K562 (cell line): ENCODE measurements around the gene SLC12A9. TPM values are rescaled to one million over a fixed set of nuclear protein-coding genes. Genes with fewer than 3 reads are reported as not detected.

Source experiments
- BACH1 ChIP-seq: fragments of 200-800 bp; sonication (Bioruptor generic); IDR thresholded peaks from 2 replicates; pipeline ENCODE4 v1.6.1; 2016; ENCODE audit warnings: missing genetic modification characterization, missing compliant biosample characterization
- CBX3 ChIP-seq, 2 experiments: IDR thresholded peaks; 1 replicate in 1 of 2; 2 replicates in 1 of 2; pipeline ENCODE4 v1.6.1; 2012; ENCODE audit warnings: inconsistent platforms in 2 of 2, low read length in 2 of 2, borderline replicate concordance in 1 of 2, control low read depth in 1 of 2
- CTBP1 ChIP-seq: fragments of 450-650 bp; IDR thresholded peaks from 2 replicates; pipeline ENCODE4 v1.6.1; 2016; ENCODE audit warnings: borderline replicate concordance
- EP400 ChIP-seq: fragments of 450-650 bp; IDR thresholded peaks from 2 replicates; pipeline ENCODE4 v1.6.1; 2017; ENCODE audit warnings: antibody characterized with exemption, mild to moderate bottlenecking, moderate library complexity
- EWSR1 ChIP-seq: fragments of 450-650 bp; IDR thresholded peaks from 2 replicates; pipeline ENCODE4 v1.6.1; 2018; ENCODE audit warnings: borderline replicate concordance, mild to moderate bottlenecking, low read depth, moderate library complexity; ENCODE audit not compliant: partially characterized antibody
- FOXK2 ChIP-seq, 2 experiments: fragments of 450-650 bp; IDR thresholded peaks in 1 of 2; conservative IDR thresholded peaks in 1 of 2; 2 replicates each; pipeline ENCODE4 v1.6.1; 2016; ENCODE audit warnings: low read depth in 2 of 2, mild to moderate bottlenecking in 1 of 2
- FOXM1 ChIP-seq, 2 experiments: fragments of 450-650 bp in 1 of 2; sonication (generic) in 1 of 2; formaldehyde crosslinking in 1 of 2; IDR thresholded peaks; 2 replicates each; pipeline versions ENCODE4 v1.6.1 to v1.9.0; 2017 to 2022; ENCODE audit warnings: low read depth in 2 of 2, mild to moderate bottlenecking in 2 of 2, missing genetic modification reagents in 1 of 2, moderate library complexity in 1 of 2
- HEY1 ChIP-seq: fragments of 250-450 bp; sonication (Bioruptor Pico); IDR thresholded peaks from 2 replicates; pipeline ENCODE4 v1.5.0; 2020; ENCODE audit warnings: mild to moderate bottlenecking, moderate library complexity, borderline replicate concordance
- HNRNPL ChIP-seq: fragments of 200-400 bp; formaldehyde crosslinking; IDR thresholded peaks from 2 replicates; pipeline ENCODE4 v1.6.1; 2017; ENCODE audit warnings: low read depth, mild to moderate bottlenecking, low read length
- NCOR1 ChIP-seq: fragments of 450-650 bp; IDR thresholded peaks from 2 replicates; pipeline ENCODE4 v1.6.1; 2016; ENCODE audit warnings: mild to moderate bottlenecking, moderate library complexity
- RBM25 ChIP-seq: fragments of 200-400 bp; formaldehyde crosslinking; IDR thresholded peaks from 2 replicates; pipeline ENCODE4 v1.6.1; 2018; ENCODE audit warnings: low read length, low read depth, moderate library complexity; ENCODE audit not compliant: severe bottlenecking
- U2AF1 ChIP-seq: fragments of 200-400 bp; formaldehyde crosslinking; optimal IDR thresholded peaks from 2 replicates; pipeline ENCODE3; 2017; ENCODE audit warnings: mild to moderate bottlenecking, low read depth, low read length, moderate library complexity
- XRCC4 ChIP-seq: IDR thresholded peaks from one replicate; pipeline ENCODE4 v1.6.1; 2011; ENCODE audit not compliant: insufficient read depth, insufficient read length; ENCODE audit errors: extremely low read depth
- ZNF444 ChIP-seq: fragments of 250-450 bp; sonication (Bioruptor Pico); IDR thresholded peaks from 2 replicates; pipeline ENCODE4 v1.4.0; 2020; ENCODE audit warnings: mild to moderate bottlenecking, moderate library complexity
- polyA plus RNA-seq, 8 experiments: library from polyadenylated mRNA; depleted of rRNA in 4 of 8; stranded (reverse) in 5 of 8; unstranded in 3 of 8; fragments of >200 nt; fragmentation: Nextera tagmentation in 2 of 8; fragmentation: Illumina TruSeq in 1 of 8; extraction: Ambion mirVana in 2 of 8; extraction: Trizol in 1 of 8; gene quantifications; 2 replicates each; pipeline versions ENCODE4 v1.2.1 to v1.2.3, GENCODE V29; 2011 to 2014; ENCODE audit warnings: inconsistent platforms in 1 of 8, missing spikeins in 1 of 8
- total RNA-seq, 7 experiments: library from RNA; depleted of rRNA in 6 of 7; stranded (reverse); fragments of >200 nt in 6 of 7; fragmentation: Illumina TruSeq in 2 of 7; extraction: Trizol in 2 of 7; gene quantifications; 2 replicates each; pipeline versions ENCODE4 v1.2.1 to v1.2.3, GENCODE V29; 2011 to 2021; ENCODE audit warnings: low replicate concordance in 1 of 7
- TF ChIP-seq, protein P1 (sequence below): fragments of 450-650 bp; IDR thresholded peaks from 2 replicates; pipeline ENCODE4 v1.6.1; 2017; ENCODE audit warnings: antibody characterized with exemption, mild to moderate bottlenecking
- TF ChIP-seq, protein P2 (sequence below), 2 experiments: IDR thresholded peaks; 2 replicates each; pipeline ENCODE4 v1.6.1; 2011; ENCODE audit warnings: borderline replicate concordance in 1 of 2, control low read depth in 1 of 2, low read depth in 1 of 2, low read length in 1 of 2, mild to moderate bottlenecking in 1 of 2, mixed read lengths in 1 of 2, moderate library complexity in 1 of 2; ENCODE audit not compliant: insufficient read depth in 1 of 2, insufficient read length in 1 of 2, poor library complexity in 1 of 2, severe bottlenecking in 1 of 2; ENCODE audit errors: extremely low read depth in 1 of 2
- TF ChIP-seq, protein P3 (sequence below): fragments of 450-650 bp; IDR thresholded peaks from 2 replicates; pipeline ENCODE4 v1.6.1; 2018; ENCODE audit warnings: mild to moderate bottlenecking, low read depth; ENCODE audit not compliant: partially characterized antibody
- TF ChIP-seq, protein P4 (sequence below): sonication (generic); formaldehyde crosslinking; IDR thresholded peaks from 2 replicates; pipeline ENCODE4 v1.8.0; 2022; ENCODE audit warnings: missing genetic modification reagents, mild to moderate bottlenecking, moderate library complexity, borderline replicate concordance

The SLC12A9 gene
- total and polyA plus RNA-seq, 9 of the 15 experiments (the other 6 are each of a cell fraction or from before 2014, with no cell fraction given): 0.06 to 20.2 (median 10.7) TPM

DNA sequence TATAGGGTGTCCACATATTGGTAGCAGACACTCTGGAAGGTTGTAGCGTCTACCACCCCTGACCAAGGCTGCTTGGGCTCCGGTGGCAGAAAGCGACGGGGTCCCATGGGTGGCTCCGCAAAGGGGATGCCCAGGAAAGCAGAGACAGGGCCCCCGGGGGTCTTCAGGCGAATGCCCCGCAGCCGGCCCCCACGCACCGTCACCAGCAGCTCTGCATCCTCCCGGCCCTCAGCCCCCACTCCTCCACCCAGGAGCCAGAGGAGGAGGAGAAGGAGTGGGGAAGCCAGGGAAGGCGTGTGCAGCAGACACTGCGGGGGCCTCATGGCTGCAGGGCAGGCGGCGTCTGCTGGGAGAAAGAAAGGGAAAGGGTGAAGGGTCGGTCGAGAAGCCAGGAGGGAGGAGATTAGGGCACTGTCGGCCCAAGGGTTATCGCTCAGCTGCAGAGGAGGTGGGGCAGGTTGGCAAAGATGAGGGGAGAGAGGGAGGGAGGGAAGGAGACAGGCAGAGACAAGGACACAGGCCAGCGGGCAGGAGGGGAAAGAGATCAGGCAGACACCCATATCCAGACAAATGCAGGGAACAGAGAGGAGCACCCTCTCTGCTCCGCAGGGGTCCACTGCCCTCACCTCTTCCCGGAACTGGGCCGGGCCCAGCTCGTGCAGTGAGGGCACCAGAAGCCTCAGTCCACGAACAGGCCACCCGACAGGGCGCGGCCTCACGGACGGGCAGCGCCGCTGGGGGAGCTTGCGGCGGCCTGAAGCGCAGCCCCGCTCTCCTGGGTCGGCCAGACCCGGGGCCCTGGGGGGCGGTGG is 41.6 kb downstream of the SLC12A9 start (continued):
- TF ChIP-seq, protein P1, sequence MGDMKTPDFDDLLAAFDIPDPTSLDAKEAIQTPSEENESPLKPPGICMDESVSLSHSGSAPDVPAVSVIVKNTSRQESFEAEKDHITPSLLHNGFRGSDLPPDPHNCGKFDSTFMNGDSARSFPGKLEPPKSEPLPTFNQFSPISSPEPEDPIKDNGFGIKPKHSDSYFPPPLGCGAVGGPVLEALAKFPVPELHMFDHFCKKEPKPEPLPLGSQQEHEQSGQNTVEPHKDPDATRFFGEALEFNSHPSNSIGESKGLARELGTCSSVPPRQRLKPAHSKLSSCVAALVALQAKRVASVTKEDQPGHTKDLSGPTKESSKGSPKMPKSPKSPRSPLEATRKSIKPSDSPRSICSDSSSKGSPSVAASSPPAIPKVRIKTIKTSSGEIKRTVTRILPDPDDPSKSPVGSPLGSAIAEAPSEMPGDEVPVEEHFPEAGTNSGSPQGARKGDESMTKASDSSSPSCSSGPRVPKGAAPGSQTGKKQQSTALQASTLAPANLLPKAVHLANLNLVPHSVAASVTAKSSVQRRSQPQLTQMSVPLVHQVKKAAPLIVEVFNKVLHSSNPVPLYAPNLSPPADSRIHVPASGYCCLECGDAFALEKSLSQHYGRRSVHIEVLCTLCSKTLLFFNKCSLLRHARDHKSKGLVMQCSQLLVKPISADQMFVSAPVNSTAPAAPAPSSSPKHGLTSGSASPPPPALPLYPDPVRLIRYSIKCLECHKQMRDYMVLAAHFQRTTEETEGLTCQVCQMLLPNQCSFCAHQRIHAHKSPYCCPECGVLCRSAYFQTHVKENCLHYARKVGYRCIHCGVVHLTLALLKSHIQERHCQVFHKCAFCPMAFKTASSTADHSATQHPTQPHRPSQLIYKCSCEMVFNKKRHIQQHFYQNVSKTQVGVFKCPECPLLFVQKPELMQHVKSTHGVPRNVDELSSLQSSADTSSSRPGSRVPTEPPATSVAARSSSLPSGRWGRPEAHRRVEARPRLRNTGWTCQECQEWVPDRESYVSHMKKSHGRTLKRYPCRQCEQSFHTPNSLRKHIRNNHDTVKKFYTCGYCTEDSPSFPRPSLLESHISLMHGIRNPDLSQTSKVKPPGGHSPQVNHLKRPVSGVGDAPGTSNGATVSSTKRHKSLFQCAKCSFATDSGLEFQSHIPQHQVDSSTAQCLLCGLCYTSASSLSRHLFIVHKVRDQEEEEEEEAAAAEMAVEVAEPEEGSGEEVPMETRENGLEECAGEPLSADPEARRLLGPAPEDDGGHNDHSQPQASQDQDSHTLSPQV: no peak
- TF ChIP-seq HNRNPL (0 out of 2 replicates have a peak, but pooled peaks have one; percentile 47), U2AF1 (no peak), EWSR1 (no peak), NCOR1 (peak; percentile 52; the same call in 1 of the 2 replicates), ZNF444 (no peak), FOXK2 (conservative IDR thresholded peaks at IDR 0.05 in 1 of 2, IDR thresholded peaks at IDR 0.05 in 1 of 2; ENCODE audit: low read depth in 2 of 2) (no peak), EP400 (no peak), RBM25 (no peak), CBX3 (IDR thresholded peaks at IDR 0.05; ENCODE audit: borderline replicate concordance in 1 of 2, low read length in 2 of 2) (no peak), FOXM1 (IDR thresholded peaks at IDR 0.05; ENCODE audit: low read depth) (no peak), FOXM1 (CRISPR knock-in tag; IDR thresholded peaks at IDR 0.05; ENCODE audit: low read depth) (no peak), XRCC4 (no peak), BACH1 (tag) (no peak), HEY1 (no peak), CTBP1 (no peak)
- TF ChIP-seq, protein P2, sequence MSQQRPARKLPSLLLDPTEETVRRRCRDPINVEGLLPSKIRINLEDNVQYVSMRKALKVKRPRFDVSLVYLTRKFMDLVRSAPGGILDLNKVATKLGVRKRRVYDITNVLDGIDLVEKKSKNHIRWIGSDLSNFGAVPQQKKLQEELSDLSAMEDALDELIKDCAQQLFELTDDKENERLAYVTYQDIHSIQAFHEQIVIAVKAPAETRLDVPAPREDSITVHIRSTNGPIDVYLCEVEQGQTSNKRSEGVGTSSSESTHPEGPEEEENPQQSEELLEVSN (IDR thresholded peaks at IDR 0.05; ENCODE audit: borderline replicate concordance in 1 of 2, extremely low read depth in 1 of 2, insufficient read depth in 1 of 2, insufficient read length in 1 of 2, low read depth in 1 of 2, low read length in 1 of 2, poor library complexity in 1 of 2, severe bottlenecking in 1 of 2): peak in 1 of 2 experiments; percentile 3
- TF ChIP-seq, protein P3, sequence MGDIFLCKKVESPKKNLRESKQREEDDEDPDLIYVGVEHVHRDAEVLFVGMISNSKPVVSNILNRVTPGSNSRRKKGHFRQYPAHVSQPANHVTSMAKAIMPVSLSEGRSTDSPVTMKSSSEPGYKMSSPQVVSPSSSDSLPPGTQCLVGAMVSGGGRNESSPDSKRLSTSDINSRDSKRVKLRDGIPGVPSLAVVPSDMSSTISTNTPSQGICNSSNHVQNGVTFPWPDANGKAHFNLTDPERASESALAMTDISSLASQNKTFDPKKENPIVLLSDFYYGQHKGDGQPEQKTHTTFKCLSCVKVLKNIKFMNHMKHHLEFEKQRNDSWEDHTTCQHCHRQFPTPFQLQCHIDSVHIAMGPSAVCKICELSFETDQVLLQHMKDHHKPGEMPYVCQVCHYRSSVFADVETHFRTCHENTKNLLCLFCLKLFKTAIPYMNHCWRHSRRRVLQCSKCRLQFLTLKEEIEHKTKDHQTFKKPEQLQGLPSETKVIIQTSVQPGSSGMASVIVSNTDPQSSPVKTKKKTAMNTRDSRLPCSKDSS: no peak
- TF ChIP-seq, protein P4, sequence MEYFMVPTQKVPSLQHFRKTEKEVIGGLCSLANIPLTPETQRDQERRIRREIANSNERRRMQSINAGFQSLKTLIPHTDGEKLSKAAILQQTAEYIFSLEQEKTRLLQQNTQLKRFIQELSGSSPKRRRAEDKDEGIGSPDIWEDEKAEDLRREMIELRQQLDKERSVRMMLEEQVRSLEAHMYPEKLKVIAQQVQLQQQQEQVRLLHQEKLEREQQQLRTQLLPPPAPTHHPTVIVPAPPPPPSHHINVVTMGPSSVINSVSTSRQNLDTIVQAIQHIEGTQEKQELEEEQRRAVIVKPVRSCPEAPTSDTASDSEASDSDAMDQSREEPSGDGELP (CRISPR knock-in tag): peak; percentile 26; the same call in 1 of the 2 replicates
